ENCODE data around the gene ZBTB46.
"Not testable (repeated sequence)": the region's sequence is repeated elsewhere in the genome, so short reads cannot be mapped to it uniquely, and the experiment has no call there.

Gene ZBTB46

DNA sequence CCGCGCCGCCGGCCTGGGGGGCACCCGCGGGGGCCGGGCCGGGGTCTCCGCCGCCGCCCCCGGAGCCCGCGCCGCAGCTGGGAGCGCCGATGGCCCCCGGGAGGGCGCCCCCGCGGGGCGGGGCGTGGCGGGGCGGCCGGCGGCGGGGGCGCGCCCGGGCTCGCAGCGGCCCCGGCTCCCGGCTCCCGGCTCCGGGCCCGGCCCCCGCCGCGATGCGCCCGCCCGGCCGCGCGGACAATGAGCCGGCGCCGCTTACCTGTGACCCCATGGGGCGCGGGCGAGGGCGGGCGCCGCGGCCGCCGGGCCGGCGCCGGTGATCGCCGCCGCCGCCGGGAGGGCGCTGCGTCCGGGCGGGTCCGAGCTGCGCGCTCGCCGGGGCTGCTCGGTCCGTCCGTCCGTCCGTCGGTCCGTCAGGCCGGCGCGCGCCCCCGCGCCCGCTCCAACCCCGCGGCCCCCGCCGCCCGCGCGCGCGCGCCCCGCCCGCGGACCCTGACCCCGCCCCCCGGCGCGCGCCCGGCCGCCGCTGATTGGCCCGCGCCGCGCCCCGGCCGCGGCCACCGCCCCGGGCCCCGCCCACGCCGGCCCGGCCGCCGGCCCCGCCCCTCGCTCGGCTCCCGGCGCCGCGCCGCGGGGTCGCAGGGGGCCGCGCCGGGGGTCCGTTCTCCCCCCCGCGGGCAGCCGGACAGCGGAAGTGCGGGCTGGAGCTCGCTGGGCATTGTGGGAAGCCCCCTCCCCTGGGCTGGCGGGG lies at the start of gene ZBTB46:
Gene ZBTB46 (minus strand): TSS at position 424 of the 748 bp plus-strand sequence. CDS start 40,507 bp downstream, outside the sequence.
- DNase-seq (ENCODE audit: insufficient read length, low spot score): peak; percentile 74
- no peak for FAIRE-seq
- TF ChIP-seq POLR2A (IDR thresholded peaks at IDR 0.05; ENCODE audit: low read depth, low read length): 0 out of 2 replicates have a peak, but pooled peaks have one; percentile 12

GRCh38 chr20:63878899-63879663 lies 48.0 kb upstream of the ZBTB46 start:
- DNase-seq (ENCODE audit: insufficient read length, low spot score) (no peak), FAIRE-seq (no peak)
- TF ChIP-seq POLR2A (IDR thresholded peaks at IDR 0.05; ENCODE audit: low read depth, low read length): no peak

DNA sequence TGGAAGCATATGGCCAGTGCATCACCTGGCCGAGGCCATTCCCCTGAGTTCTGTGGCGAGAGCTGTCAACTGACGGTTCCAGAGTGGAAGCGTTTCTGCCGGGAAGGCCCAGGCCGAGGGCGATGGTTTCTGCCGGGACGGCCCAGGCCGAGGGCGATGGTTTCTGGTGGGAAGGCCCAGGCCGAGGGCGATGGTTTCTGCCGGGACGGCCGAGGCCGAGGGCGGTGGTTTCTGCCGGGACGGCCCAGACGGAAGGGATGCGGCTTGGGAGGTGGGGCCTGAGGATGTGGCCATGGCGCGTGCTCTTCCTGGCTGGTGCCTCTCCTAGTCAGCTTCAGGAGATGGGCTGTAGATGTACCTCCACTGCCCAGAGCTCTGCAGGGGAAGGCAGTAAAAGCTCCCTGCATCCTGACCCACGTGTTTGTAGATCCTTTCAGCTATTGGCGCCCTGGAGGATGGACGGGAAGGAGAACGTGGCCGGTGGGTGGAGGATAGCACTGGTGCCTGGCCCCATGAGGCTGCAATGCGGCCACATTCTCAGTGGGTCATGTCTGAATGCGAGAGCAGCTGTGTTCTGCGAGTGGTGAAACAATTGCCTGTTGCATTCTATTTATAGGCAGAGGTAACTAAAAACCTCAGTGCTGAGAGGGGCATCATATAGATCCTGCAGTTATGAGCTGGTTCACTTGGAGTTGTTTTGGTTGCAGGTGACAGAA lies 46.8 kb upstream of the ZBTB46 start:
- TF ChIP-seq POLR2A (IDR thresholded peaks at IDR 0.05; ENCODE audit: low read depth, low read length): no peak
- no peak for DNase-seq (ENCODE audit: insufficient read length, low spot score)

GRCh38 chr20:63876489-63877036 lies 45.5 kb upstream of the ZBTB46 start:
- FAIRE-seq (no peak), DNase-seq (ENCODE audit: insufficient read length, low spot score) (no peak)
- TF ChIP-seq POLR2A (IDR thresholded peaks at IDR 0.05; ENCODE audit: low read depth, low read length): no peak

More for the DNA sequence above, 46.8 kb upstream of the ZBTB46 start:
- no peak for FAIRE-seq

DNA sequence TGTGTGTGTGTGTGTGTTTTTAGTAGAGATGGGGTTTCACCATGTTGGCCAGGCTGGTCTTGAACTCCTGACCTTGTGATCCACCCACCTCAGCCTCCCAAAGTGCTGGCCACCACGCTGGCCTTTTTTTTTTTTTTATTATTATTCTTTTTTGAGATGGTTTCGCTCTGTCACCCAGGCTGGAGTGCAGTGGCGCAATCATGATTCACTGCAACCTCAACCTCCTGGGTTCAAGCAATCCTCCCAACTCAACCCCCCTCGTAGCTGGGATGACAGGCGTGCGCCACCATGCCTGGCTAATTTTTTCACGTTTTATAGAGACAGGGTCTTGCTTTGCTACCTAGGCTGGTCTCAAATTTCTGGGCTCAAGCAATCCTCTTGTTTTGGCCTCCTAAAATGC lies 43.2 kb upstream of the ZBTB46 start:
- FAIRE-seq; DNase-seq (ENCODE audit: insufficient read length, low spot score): not testable (repeated sequence)

- DNase-seq (ENCODE audit: insufficient read length, low spot score) (peak; percentile 82), FAIRE-seq (peak; percentile 72)
- TF ChIP-seq POLR2A (IDR thresholded peaks at IDR 0.05; ENCODE audit: low read depth, low read length): no peak
Measured at GRCh38 chr20:63873477-63873971, 42.5 kb upstream of the ZBTB46 start.

DNA sequence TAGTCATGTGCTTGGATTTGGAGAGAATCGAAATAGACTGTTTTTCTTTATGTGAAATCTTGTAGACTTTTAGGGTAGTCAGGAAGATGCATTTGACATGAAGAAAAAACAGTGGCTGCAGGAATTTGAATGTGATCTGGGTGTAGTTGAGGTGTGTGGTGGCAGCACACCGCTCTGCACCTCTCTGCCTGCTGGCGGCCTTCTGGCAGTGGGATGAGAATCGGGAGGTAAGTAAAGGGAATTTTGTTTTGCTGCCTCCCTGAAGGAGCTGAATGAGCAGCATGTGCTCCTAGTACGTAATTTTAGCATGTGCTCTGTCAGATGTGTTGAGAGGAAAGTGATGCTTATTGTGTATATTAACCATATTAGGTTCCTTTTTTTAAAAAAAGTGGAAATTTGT lies 37.2 kb upstream of the ZBTB46 start:
- TF ChIP-seq POLR2A (IDR thresholded peaks at IDR 0.05; ENCODE audit: low read depth, low read length): no peak
- DNase-seq (ENCODE audit: insufficient read length, low spot score) (no peak), FAIRE-seq (no peak)

DNA sequence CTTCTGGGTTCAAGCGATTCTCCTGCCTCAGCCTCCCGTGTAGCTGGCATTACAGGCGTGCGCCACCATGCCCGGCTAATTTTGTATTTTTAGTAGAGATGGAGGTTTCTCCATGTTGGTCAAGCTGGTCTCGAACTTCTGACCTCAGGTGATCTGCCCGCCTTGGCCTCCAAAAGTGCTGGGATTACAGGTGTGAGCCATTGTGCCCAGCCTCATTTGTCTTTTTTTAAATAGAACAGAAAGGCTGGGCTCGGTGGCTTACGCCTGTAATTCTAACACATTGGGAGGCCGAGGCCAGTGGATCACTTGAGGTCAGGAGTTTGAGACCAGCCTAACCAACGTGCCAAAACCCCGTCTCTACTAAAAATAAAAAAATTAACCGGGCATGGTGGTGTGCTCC lies 36.0 kb upstream of the ZBTB46 start:
- not testable (repeated sequence) for DNase-seq (ENCODE audit: insufficient read length, low spot score); FAIRE-seq

GRCh38 chr20:63864978-63865640 lies 34.0 kb upstream of the ZBTB46 start, which contains the start of gene TPD52L2:
Gene TPD52L2 (plus strand): TSS chr20:63865270. CDS start chr20:63865366, 96 bp downstream.
- FAIRE-seq (peak; percentile 76), DNase-seq (ENCODE audit: insufficient read length, low spot score) (peak; percentile 100)
- TF ChIP-seq POLR2A (IDR thresholded peaks at IDR 0.05; ENCODE audit: low read depth, low read length): peak; percentile 89

GRCh38 chr20:63864545-63864977 lies 33.5 kb upstream of the ZBTB46 start:
- DNase-seq (ENCODE audit: insufficient read length, low spot score): no peak
- FAIRE-seq: no peak
- no peak for TF ChIP-seq POLR2A (IDR thresholded peaks at IDR 0.05; ENCODE audit: low read depth, low read length)

GRCh38 chr20:63863798-63864544 lies 32.9 kb upstream of the ZBTB46 start:
- no peak for TF ChIP-seq POLR2A (IDR thresholded peaks at IDR 0.05; ENCODE audit: low read depth, low read length)
- FAIRE-seq (no peak), DNase-seq (ENCODE audit: insufficient read length, low spot score) (no peak)

DNA sequence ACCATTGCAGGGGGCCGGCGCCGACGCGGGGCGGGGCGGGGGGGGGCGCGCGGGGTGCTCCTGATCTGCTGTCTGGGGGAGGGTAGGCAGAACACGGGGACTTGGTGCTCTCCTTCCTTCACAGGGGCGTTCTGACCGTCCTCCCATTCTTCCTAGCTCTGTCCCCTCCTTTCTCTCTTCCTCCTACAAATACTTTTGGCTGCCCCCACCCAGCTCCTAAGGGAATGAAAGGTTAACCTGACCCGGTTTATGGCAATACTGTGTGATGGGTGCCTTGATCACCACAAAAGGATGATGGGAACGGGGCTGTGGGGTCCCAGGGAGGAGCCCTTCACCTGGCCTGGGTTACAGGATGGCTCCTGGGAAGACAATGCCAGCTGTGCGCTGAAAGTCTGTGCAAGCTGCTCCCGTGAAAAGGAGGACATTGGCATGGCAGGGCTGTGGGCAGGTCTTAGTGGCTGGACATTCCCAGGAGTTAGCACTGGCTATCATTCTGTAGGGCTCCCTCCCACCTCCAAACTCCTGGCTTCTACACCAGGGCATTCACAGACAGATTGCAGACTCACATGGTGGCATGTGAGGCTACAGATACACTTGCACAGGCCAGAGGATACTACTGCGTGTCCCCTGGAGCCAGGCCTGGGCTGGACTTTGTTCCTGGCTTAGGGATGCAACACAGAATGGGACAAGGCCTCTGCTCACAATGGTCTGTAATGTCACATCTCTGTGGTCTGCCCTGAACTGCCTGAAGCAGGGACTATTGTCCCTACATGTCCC lies 32.1 kb upstream of the ZBTB46 start:
- FAIRE-seq (no peak), DNase-seq (ENCODE audit: insufficient read length, low spot score) (no peak)
- no peak for TF ChIP-seq POLR2A (IDR thresholded peaks at IDR 0.05; ENCODE audit: low read depth, low read length)

All from H54 (cell line).